ENCODE data around the gene IQUB.

GRCh38 chr7:123583821-123584220 is 49.4 kb upstream of the IQUB start:
- TF ChIP-seq POLR2AphosphoS5 (IDR thresholded peaks at IDR 0.05): no peak
- no peak for TF ChIP-seq CTCF (IDR thresholded peaks at IDR 0.05)

Measured in prostate gland (tissue), 2 donors.